HG02571 (cell line): ENCODE results near the gene NUP155.
"Not testable (repeated sequence)": the region's sequence is repeated elsewhere in the genome, so short reads cannot be mapped to it uniquely, and the experiment has no call there.

ENCODE experiments used
- ATAC-seq: cut with Tn5 transposase; IDR thresholded peaks from one replicate; pipeline ENCODE4 v1.9.1; 2021; ENCODE audit warnings: mild to moderate bottlenecking, moderate library complexity; ENCODE audit not compliant: unreplicated experiment

NUP155 gene

GRCh38 chr5:37283214-37283820, 87.6 kb downstream of the NUP155 start:
- ATAC-seq = no peak

DNA sequence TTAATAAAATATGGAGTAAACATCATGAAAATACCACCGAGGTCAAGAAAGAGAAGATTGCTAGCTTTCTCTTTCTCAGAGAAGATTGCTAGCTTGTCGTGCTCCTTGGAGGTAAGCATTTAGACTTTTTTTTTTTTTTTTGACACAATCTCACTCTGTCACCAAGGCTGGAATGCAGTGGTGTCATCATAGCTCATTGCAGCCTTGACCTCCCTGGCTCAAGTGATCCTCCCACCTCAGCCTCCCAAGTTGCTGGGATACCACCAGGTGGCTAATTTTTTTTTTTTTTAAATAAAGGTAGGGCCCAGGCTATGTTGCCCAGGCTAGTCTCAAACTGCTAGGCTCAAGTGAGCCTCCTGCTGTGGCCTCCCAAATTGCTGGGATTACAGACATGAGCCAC, 95.4 kb downstream of the NUP155 start:
- ATAC-seq = no peak

GRCh38 chr5:37272511-37272910, 98.4 kb downstream of the NUP155 start:
- no peak for ATAC-seq

DNA sequence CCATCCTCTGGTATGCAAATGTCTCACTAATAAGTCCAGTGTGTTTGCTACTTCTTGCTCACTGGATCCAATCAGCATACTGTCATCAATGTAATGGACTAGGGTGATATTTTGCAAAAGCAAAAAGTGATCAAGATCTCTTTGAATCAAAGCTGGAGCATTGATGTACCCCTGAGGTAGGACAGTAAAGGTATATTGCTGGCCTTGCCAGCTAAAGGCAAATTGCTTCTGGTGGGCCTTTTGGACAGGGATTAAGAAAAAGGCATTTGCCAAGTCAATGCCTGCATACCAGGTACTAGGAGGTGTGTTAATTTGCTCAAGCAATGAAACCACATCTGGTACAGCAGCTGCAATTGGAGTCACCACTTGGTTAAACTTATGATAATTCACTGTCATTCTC, 102.8 kb downstream of the NUP155 start:
- ATAC-seq = not testable (repeated sequence)

DNA sequence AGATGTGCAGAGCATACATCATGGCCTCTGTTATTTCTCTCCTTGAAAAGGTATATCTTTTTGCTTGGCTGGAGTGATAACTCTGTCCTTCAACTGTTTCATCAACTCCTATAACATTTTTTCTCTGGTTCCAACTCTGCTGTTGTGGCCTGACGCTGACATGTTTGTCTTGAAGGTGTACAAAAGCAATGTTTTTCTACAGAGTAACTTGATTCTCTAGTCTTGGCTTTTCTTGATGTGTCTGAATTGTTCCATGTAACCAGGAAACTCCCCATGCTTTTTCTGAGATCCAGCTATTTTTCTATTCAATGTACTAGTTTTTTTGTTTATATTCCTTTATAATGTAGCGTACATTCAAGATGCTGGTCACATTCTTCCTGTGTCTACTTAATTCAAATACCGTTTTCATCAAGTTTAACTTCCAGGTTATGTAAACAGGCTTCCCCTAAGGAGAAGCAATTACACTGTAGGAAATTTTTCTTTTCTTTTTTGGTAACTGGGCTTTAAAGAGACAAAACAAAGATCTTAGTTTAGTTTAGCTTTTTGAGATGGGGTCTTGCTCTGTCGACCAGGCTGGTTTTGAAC, 115.0 kb downstream of the NUP155 start:
- no peak for ATAC-seq

- ATAC-seq = no peak
These were observed 116.3 kb downstream of the NUP155 start for GRCh38 chr5:37254581-37254980.

- ATAC-seq = no peak
These were observed 119.2 kb downstream of the NUP155 start for GRCh38 chr5:37251665-37252064.

- ATAC-seq = no peak
These were observed 121.1 kb downstream of the NUP155 start for GRCh38 chr5:37249815-37250164.

- peak; percentile 84 for ATAC-seq
These were observed 121.7 kb downstream of the NUP155 start, which contains the start of gene CPLANE1 for GRCh38 chr5:37248970-37249814. TSS of gene CPLANE1 (minus strand) at chr5:37249376. CDS start at chr5:37247698, 1,678 bp downstream.

GRCh38 chr5:37248421-37248969, 122.4 kb downstream of the NUP155 start:
- no peak for ATAC-seq

DNA sequence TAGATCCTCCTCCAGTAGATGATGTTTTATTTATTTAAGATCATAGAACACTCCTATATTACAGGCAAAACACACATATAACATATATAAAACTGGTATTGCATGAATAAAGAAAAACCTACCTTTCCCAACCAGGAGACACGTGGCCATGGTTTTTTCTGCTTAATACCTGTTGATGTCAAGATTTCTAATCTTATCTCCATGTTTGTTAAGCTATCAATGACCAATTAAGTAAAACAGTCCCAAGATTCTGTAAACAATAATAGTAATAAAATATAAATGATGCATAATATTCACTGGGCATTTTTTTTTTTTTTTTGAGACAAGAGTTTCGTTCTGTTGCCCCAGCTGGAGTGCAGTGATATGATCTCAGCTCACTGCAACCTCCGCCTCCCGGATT, 123.4 kb downstream of the NUP155 start:
- no peak for ATAC-seq

GRCh38 chr5:37247036-37247435, 123.9 kb downstream of the NUP155 start:
- no peak for ATAC-seq
